HCT116 (cell line): Measurements from ENCODE around the gene CEP290. TPM values are rescaled to one million over a fixed set of nuclear protein-coding genes. Genes with fewer than 3 reads are reported as not detected.

Experiments used
- ATAC-seq: fragments of 200-7000 bp; cut with Tn5 transposase; 2 replicates; pipeline ENCODE4 v1.9.1; 2020; ENCODE audit warnings: mild to moderate bottlenecking, moderate library complexity
- BruUV-seq: library from RNA; stranded (reverse); fragments of 400-500 nt; replicated peaks from 2 replicates; lab custom pipeline; 2021; lab: Mats Ljungman, UMichigan
- CTCF ChIA-PET: fragments of 300-600 bp; sonication (Branson Sonifier 250); formaldehyde crosslinking; loops from one replicate; lab custom pipeline; 2021; ENCODE audit warnings: antibody characterized with exemption; lab: Charles Lee
- POLR2A ChIA-PET: fragments of 300-600, 350-600 bp; sonication (Branson Sonifier 250); formaldehyde crosslinking; loops from one replicate; lab custom pipeline; 2021; ENCODE audit warnings: antibody characterized with exemption; lab: Charles Lee
- RAD21 ChIA-PET, 2 experiments: fragments of 300-600 bp; sonication (Branson Sonifier 250); formaldehyde crosslinking; loops; one replicate each; lab custom pipeline; 2023; ENCODE audit warnings: low total read pairs in 2 of 2; ENCODE audit not compliant: uncharacterized antibody in 2 of 2, unreplicated experiment in 2 of 2, low non-redundant PET in 1 of 2; lab: Charles Lee
- DNase-seq: peaks from one replicate; pipeline ENCODE4 v3.0.0-alpha.2; 2010; ENCODE audit warnings: low read depth, low spot score
- H2AFZ ChIP-seq: fragments of 200-600 bp; shearing (Covaris generic), sonication (generic); 2 replicates; pipeline ENCODE4 v1.6.1; 2017; ENCODE audit warnings: low read depth, mixed run types, mixed read lengths, antibody characterized with exemption, low read length; ENCODE audit not compliant: poor library complexity, severe bottlenecking
- H3K27ac ChIP-seq: 2 replicates; pipeline ENCODE4 v1.5.1; 2012; ENCODE audit warnings: low read depth, low read length
- H3K27me3 ChIP-seq: fragments of 200-600 bp; sonication (generic); 2 replicates; pipeline ENCODE4 v1.6.1; 2016; ENCODE audit warnings: mixed run types, low read length, mixed read lengths; ENCODE audit not compliant: insufficient read depth
- H3K36me3 ChIP-seq, 2 experiments: fragments of 200-500 bp in 1 of 2; fragments of 200-600 bp in 1 of 2; sonication (Bioruptor generic) in 1 of 2; sonication (generic) in 1 of 2; 2 replicates each; pipeline versions ENCODE4 v1.5.1 to v1.6.1; 2014 to 2016; ENCODE audit warnings: low read length in 2 of 2, inconsistent platforms in 1 of 2, mixed read lengths in 1 of 2, mixed run types in 1 of 2; ENCODE audit not compliant: insufficient read depth in 2 of 2, control insufficient read depth in 1 of 2
- H3K4me1 ChIP-seq, 2 experiments: fragments of 200-600 bp in 1 of 2; sonication (generic) in 1 of 2; 2 replicates each; pipeline versions ENCODE4 v1.5.1 to v1.6.1; 2012 to 2017; ENCODE audit warnings: low read length in 2 of 2, inconsistent platforms in 1 of 2, mild to moderate bottlenecking in 1 of 2, mixed read lengths in 1 of 2, mixed run types in 1 of 2, moderate library complexity in 1 of 2; ENCODE audit not compliant: insufficient read depth in 2 of 2, control insufficient read depth in 1 of 2
- H3K4me2 ChIP-seq: fragments of 200-600 bp; sonication (generic); 2 replicates; pipeline ENCODE4 v1.6.1; 2017; ENCODE audit warnings: mixed run types, low read length, mixed read lengths
- H3K4me3 ChIP-seq, 2 experiments: fragments of 200-600 bp in 1 of 2; sonication (generic) in 1 of 2; replicated peaks in 1 of 2; 2 replicates each; pipeline ENCODE4 v1.5.1; 2011 to 2016; ENCODE audit warnings: low read length in 2 of 2, control low read depth in 1 of 2, low read depth in 1 of 2, mild to moderate bottlenecking in 1 of 2, mixed read lengths in 1 of 2, mixed run types in 1 of 2
- H3K79me2 ChIP-seq: fragments of 200-600 bp; sonication (generic); 2 replicates; pipeline ENCODE4 v1.6.1; 2017; ENCODE audit warnings: mild to moderate bottlenecking, mixed run types, low read length, moderate library complexity, mixed read lengths; ENCODE audit not compliant: insufficient read depth
- H3K9ac ChIP-seq: fragments of 200-600 bp; sonication (generic); 2 replicates; pipeline ENCODE4 v1.6.1; 2016; ENCODE audit warnings: low read length, mixed read lengths
- H3K9me2 ChIP-seq: fragments of 200-600 bp; sonication (generic), shearing (Covaris generic); 2 replicates; pipeline ENCODE4 v1.6.1; 2017; ENCODE audit warnings: mixed run types, mild to moderate bottlenecking, moderate library complexity; ENCODE audit not compliant: insufficient read depth
- H3K9me3 ChIP-seq, 2 experiments: fragments of 200-500 bp in 1 of 2; fragments of 200-600 bp in 1 of 2; sonication (Bioruptor generic) in 1 of 2; sonication (generic) in 1 of 2; 2 replicates each; pipeline ENCODE4 v1.6.1; 2014 to 2017; ENCODE audit warnings: low read length in 2 of 2, mixed read lengths in 2 of 2, inconsistent platforms in 1 of 2, low read depth in 1 of 2, mild to moderate bottlenecking in 1 of 2, mixed run types in 1 of 2, moderate library complexity in 1 of 2; ENCODE audit not compliant: control insufficient read depth in 1 of 2, insufficient read depth in 1 of 2
- H4K20me1 ChIP-seq: fragments of 200-600 bp; sonication (generic), shearing (Covaris generic); 2 replicates; pipeline ENCODE4 v1.6.1; 2017; ENCODE audit warnings: mixed run types, mild to moderate bottlenecking, moderate library complexity; ENCODE audit not compliant: insufficient read depth
- EZH2phosphoT487 ChIP-seq: fragments of 200-600 bp; IDR thresholded peaks from 2 replicates; pipeline ENCODE4 v1.6.1; 2018; ENCODE audit warnings: antibody characterized with exemption, borderline replicate concordance
- FOSL1 ChIP-seq: IDR thresholded peaks from 2 replicates; pipeline ENCODE4 v1.6.1; 2012; ENCODE audit warnings: low read depth
- POLR2AphosphoS5 ChIP-seq: IDR thresholded peaks from 2 replicates; pipeline ENCODE4 v1.6.1; 2011; ENCODE audit warnings: mild to moderate bottlenecking, low read depth, low read length, moderate library complexity
- SIN3A ChIP-seq: IDR thresholded peaks from 2 replicates; pipeline ENCODE4 v1.6.1; 2012; ENCODE audit warnings: low read depth
- ZBTB33 ChIP-seq: IDR thresholded peaks from 2 replicates; pipeline ENCODE4 v1.6.1; 2011; ENCODE audit warnings: mild to moderate bottlenecking, low read length, moderate library complexity; ENCODE audit not compliant: insufficient replicate concordance; ENCODE audit errors: extremely low read depth
- intact Hi-C: fragments of 100-400 bp; cut with micrococcal nuclease; formaldehyde crosslinking; loops from 2 replicates; pipeline ENCODE4 v1.10.0; 2022
- total RNA-seq: library from RNA; stranded (reverse); gene quantifications from one replicate; pipeline ENCODE4 v1.2.1, GENCODE V29; 2021; ENCODE audit not compliant: unreplicated experiment
- TF ChIP-seq, protein P1 (sequence below): IDR thresholded peaks from 2 replicates; pipeline ENCODE4 v1.6.1; 2012
- TF ChIP-seq, protein P2 (sequence below): IDR thresholded peaks from 2 replicates; pipeline ENCODE4 v1.6.1; 2012
- TF ChIP-seq, protein P3 (sequence below): IDR thresholded peaks from 2 replicates; pipeline ENCODE4 v1.6.1; 2012; ENCODE audit warnings: low read depth

Gene CEP290
- total RNA-seq, 1 experiment from 2014 or later, result 13.6 TPM

DNA sequence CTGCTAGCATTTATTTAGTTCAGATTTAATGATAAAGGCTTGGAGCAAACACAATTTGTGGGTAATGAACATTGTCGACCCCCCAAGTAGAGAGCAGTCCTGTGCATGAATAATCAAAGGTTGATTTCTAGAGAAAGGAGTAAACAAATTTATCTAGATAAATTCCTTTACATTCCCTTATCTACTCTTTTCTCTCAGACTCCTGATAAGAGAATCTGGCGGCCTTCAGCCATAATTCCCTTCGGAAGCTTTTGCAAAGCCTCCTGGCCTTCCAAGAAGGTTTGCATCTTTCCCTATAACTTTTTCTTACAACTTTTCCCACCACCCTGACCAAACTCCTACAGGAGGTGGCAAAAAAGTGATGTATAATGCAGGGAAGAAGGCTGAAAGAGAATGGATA is 42.3 kb upstream of the CEP290 start:
- Histone ChIP-seq H3K4me3 (no peak overlapping the region), H3K36me3 (peaks cover 0 to 1% of the 10 kb centered on the region in 2 experiments; a peak in 2 of 4 replicates), H3K4me2 (no peak overlapping the region), H3K27me3 (no peaks in the 10 kb centered on the region), H4K20me1 (no peaks in the 10 kb centered on the region), H3K4me1 (peaks cover 3 to 13% of the 10 kb centered on the region in 2 experiments; a peak in 1 of 4 replicates), H3K9me2 (no peaks in the 10 kb centered on the region), H3K79me2 (no peaks in the 10 kb centered on the region), H2AFZ (no peak overlapping the region), H3K9ac (no peak overlapping the region), H3K9me3 (no peaks in the 10 kb centered on the region), H3K27ac (no peak overlapping the region)
- intact Hi-C loops, result no loop called here
- TF ChIP-seq ZBTB33 (no peak), POLR2AphosphoS5 (no peak), SIN3A (no peak), EZH2phosphoT487 (no peak), FOSL1 (no peak)
- TF ChIP-seq, protein P1, sequence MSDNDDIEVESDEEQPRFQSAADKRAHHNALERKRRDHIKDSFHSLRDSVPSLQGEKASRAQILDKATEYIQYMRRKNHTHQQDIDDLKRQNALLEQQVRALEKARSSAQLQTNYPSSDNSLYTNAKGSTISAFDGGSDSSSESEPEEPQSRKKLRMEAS, result no peak
- TF ChIP-seq, protein P2, sequence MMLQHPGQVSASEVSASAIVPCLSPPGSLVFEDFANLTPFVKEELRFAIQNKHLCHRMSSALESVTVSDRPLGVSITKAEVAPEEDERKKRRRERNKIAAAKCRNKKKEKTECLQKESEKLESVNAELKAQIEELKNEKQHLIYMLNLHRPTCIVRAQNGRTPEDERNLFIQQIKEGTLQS, result no peak
- TF ChIP-seq, protein P3, sequence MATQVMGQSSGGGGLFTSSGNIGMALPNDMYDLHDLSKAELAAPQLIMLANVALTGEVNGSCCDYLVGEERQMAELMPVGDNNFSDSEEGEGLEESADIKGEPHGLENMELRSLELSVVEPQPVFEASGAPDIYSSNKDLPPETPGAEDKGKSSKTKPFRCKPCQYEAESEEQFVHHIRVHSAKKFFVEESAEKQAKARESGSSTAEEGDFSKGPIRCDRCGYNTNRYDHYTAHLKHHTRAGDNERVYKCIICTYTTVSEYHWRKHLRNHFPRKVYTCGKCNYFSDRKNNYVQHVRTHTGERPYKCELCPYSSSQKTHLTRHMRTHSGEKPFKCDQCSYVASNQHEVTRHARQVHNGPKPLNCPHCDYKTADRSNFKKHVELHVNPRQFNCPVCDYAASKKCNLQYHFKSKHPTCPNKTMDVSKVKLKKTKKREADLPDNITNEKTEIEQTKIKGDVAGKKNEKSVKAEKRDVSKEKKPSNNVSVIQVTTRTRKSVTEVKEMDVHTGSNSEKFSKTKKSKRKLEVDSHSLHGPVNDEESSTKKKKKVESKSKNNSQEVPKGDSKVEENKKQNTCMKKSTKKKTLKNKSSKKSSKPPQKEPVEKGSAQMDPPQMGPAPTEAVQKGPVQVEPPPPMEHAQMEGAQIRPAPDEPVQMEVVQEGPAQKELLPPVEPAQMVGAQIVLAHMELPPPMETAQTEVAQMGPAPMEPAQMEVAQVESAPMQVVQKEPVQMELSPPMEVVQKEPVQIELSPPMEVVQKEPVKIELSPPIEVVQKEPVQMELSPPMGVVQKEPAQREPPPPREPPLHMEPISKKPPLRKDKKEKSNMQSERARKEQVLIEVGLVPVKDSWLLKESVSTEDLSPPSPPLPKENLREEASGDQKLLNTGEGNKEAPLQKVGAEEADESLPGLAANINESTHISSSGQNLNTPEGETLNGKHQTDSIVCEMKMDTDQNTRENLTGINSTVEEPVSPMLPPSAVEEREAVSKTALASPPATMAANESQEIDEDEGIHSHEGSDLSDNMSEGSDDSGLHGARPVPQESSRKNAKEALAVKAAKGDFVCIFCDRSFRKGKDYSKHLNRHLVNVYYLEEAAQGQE, result no peak
- ChIA-PET RAD21 (no interaction called here), POLR2A (no interaction called here), CTCF (no interaction called here)
- ATAC-seq (no peak), DNase-seq (no peak)
- no TSS peak for BruUV-seq
